Measurements from ENCODE around the gene HNRNPA1. TPM values are rescaled to one million over a fixed set of nuclear protein-coding genes. Genes with fewer than 3 reads are reported as not detected.
A peak's percentile ranks its signal among the peaks of the same experiment; 100 is the strongest.

Gene HNRNPA1
- total and polyA plus RNA-seq, 9 of the 15 experiments (the other 6 are each of a cell fraction or from before 2014, with no cell fraction given): 1,166 to 2,703 (median 1,815) TPM

DNA sequence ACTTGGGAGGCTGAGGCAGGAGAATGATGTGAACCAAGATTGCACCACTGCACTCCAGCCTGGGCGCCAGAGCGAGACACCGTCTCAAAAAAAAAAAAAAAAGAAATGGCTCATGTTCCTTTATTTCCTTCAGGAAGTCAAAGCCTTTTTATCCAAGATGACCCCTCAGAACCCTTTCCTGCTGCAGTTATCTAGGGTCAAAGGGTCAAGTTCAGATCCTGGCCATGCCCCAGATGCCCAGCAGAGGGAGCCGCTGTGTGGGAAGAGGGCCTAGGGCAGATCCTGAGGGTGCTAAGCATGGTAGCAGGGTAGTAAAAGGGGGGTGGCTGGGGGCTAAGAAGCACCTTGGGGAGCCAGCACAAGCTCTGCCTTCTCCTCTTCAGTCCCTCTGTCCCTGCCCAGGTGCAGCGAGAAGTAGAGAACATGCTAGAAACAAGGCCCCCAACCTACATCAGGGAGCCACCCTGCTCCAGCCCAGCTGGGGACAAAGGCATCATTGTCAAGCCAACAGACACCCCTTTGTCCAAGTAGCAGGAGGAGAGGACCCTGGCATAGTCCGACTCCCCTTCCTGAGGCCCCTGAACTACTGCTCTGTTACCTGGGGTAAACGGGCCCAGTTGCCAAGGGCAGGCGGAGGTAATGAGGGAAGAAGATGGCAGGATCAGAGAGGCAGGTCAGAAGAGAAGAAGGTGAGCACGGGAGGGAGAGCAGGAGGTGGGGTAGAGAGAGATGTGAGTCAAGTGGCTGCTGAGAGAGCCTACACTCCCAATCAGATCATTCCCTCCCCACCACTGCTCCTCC, 13.8 kb downstream of the HNRNPA1 start (continued):
- TF ChIP-seq, protein P1, sequence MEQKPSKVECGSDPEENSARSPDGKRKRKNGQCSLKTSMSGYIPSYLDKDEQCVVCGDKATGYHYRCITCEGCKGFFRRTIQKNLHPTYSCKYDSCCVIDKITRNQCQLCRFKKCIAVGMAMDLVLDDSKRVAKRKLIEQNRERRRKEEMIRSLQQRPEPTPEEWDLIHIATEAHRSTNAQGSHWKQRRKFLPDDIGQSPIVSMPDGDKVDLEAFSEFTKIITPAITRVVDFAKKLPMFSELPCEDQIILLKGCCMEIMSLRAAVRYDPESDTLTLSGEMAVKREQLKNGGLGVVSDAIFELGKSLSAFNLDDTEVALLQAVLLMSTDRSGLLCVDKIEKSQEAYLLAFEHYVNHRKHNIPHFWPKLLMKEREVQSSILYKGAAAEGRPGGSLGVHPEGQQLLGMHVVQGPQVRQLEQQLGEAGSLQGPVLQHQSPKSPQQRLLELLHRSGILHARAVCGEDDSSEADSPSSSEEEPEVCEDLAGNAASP (IDR thresholded peaks at IDR 0.05): no peak
- TF ChIP-seq JUN (IDR thresholded peaks at IDR 0.05; ENCODE audit: borderline replicate concordance, low read depth, low read length): peak; percentile 18; the same call in 1 of the 2 replicates
- TF ChIP-seq JUN (CRISPR knock-in tag; IDR thresholded peaks at IDR 0.05; ENCODE audit: borderline replicate concordance): no peak
- no peak for TF ChIP-seq EGR1 (conservative IDR thresholded peaks at IDR 0.05)
- peak; percentile 56; the same call in 1 of the 2 replicates for TF ChIP-seq ZBTB33 (CRISPR knock-in tag; IDR thresholded peaks at IDR 0.05)
- peak; percentile 83 for TF ChIP-seq BRD9 (IDR thresholded peaks at IDR 0.05; ENCODE audit: low read depth, partially characterized antibody)
- no peak for TF ChIP-seq XRCC4 (IDR thresholded peaks at IDR 0.05; ENCODE audit: extremely low read depth, insufficient read depth, insufficient read length)
- 0 out of 2 replicates have a peak, but pooled peaks have one; percentile 10 for TF ChIP-seq ZNF57 (CRISPR knock-in tag; IDR thresholded peaks at IDR 0.05)
- peak; percentile 21; the same call in 1 of the 2 replicates for TF ChIP-seq STAT5A (IDR thresholded peaks at IDR 0.05; ENCODE audit: borderline replicate concordance, low read length)
- TF ChIP-seq POLR2H (tag; IDR thresholded peaks at IDR 0.05; ENCODE audit: low read depth): no peak
- TF ChIP-seq FUS (optimal IDR thresholded peaks at IDR 0.05; ENCODE audit: low read depth, low read length): no peak
- TF ChIP-seq, protein P2, sequence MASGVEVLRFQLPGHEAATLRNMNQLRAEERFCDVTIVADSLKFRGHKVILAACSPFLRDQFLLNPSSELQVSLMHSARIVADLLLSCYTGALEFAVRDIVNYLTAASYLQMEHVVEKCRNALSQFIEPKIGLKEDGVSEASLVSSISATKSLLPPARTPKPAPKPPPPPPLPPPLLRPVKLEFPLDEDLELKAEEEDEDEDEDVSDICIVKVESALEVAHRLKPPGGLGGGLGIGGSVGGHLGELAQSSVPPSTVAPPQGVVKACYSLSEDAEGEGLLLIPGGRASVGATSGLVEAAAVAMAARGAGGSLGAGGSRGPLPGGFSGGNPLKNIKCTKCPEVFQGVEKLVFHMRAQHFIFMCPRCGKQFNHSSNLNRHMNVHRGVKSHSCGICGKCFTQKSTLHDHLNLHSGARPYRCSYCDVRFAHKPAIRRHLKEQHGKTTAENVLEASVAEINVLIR (CRISPR knock-in tag; IDR thresholded peaks at IDR 0.05): no peak
- peak; percentile 44; the same call in 1 of the 2 replicates for TF ChIP-seq ARID1B (IDR thresholded peaks at IDR 0.05)
- no peak for TF ChIP-seq ZNF785 (CRISPR knock-in tag; IDR thresholded peaks at IDR 0.05)
- peak in 1 of 2 experiments; percentile 45; a peak in 1 of 4 replicates for TF ChIP-seq ETV6 (IDR thresholded peaks at IDR 0.05; ENCODE audit: borderline replicate concordance in 1 of 2, low read depth in 2 of 2, low read length in 1 of 2)
- no peak for TF ChIP-seq ETV6 (CRISPR knock-in tag; IDR thresholded peaks at IDR 0.05; ENCODE audit: borderline replicate concordance)
- TF ChIP-seq SIN3A (IDR thresholded peaks at IDR 0.05; ENCODE audit: borderline replicate concordance in 2 of 2, control insufficient read depth in 1 of 2, low read depth in 2 of 2, low read length in 2 of 2): peak; percentile 47 to 71; a peak in 2 of 4 replicates
- TF ChIP-seq ZNF324 (CRISPR knock-in tag; IDR thresholded peaks at IDR 0.05): peak; percentile 55; the same call in 1 of the 2 replicates
- TF ChIP-seq ZNF695 (CRISPR knock-in tag; IDR thresholded peaks at IDR 0.05): 0 out of 2 replicates have a peak, but pooled peaks have one; percentile 33
- TF ChIP-seq KAT7 (CRISPR knock-in tag; IDR thresholded peaks at IDR 0.05; ENCODE audit: borderline replicate concordance): no peak; the same call in 1 of the 2 replicates
- no peak for TF ChIP-seq TFAM (CRISPR knock-in tag; conservative IDR thresholded peaks at IDR 0.05)
- TF ChIP-seq HNRNPL (IDR thresholded peaks at IDR 0.05; ENCODE audit: low read depth, low read length): 0 out of 2 replicates have a peak, but pooled peaks have one; percentile 11

Measured in K562 (cell line).